ENCODE results near the gene IGSF21.

Gene IGSF21

GRCh38 chr1:18387307-18387706 lies 279.7 kb downstream of the IGSF21 start:
- Histone ChIP-seq H3K9ac (ENCODE audit: insufficient read length, low read depth) (no peak overlapping the region), H3K4me1 (ENCODE audit: insufficient read depth, insufficient read length) (peaks cover 12% of the 10 kb centered on the region), H3K9me3 (ENCODE audit: insufficient read depth, low read length) (no peaks in the 10 kb centered on the region), H3K27me3 (ENCODE audit: insufficient read depth, insufficient read length) (no peaks in the 10 kb centered on the region), H3K4me3 (ENCODE audit: insufficient read length, low read depth) (no peak overlapping the region), H3K36me3 (ENCODE audit: insufficient read depth, insufficient read length, low read length) (no peaks in the 10 kb centered on the region)
- no peak for DNase-seq (ENCODE audit: low read depth, low spot score)
- TF ChIP-seq SUZ12 (IDR thresholded peaks at IDR 0.05; ENCODE audit: extremely low read depth, insufficient read depth, insufficient read length) (no peak), ZNF274 (IDR thresholded peaks at IDR 0.05; ENCODE audit: low read depth, low read length) (no peak), YY1 (IDR thresholded peaks at IDR 0.05; ENCODE audit: insufficient read depth, insufficient read length) (no peak)

GRCh38 chr1:18390953-18391352 lies 283.4 kb downstream of the IGSF21 start:
- peaks cover 12% of the 10 kb centered on the region for H3K4me1 ChIP-seq (ENCODE audit: insufficient read depth, insufficient read length)
- H3K4me3 ChIP-seq (ENCODE audit: insufficient read length, low read depth): no peak overlapping the region
- no peaks in the 10 kb centered on the region for H3K27me3 ChIP-seq (ENCODE audit: insufficient read depth, insufficient read length)

GRCh38 chr1:18394563-18395156 lies 287.1 kb downstream of the IGSF21 start:
- H3K4me1 ChIP-seq (ENCODE audit: insufficient read depth, insufficient read length): peaks cover 8% of the 10 kb centered on the region
- no peaks in the 10 kb centered on the region for H3K9me3 ChIP-seq (ENCODE audit: insufficient read depth, low read length)
- no peak overlapping the region for H3K4me3 ChIP-seq (ENCODE audit: insufficient read length, low read depth)
- no peak for DNase-seq (ENCODE audit: low read depth, low spot score)
- no peak for TF ChIP-seq YY1 (IDR thresholded peaks at IDR 0.05; ENCODE audit: insufficient read depth, insufficient read length)
- no peaks in the 10 kb centered on the region for H3K36me3 ChIP-seq (ENCODE audit: insufficient read depth, insufficient read length, low read length)
- no peak overlapping the region for H3K9ac ChIP-seq (ENCODE audit: insufficient read length, low read depth)
- no peaks in the 10 kb centered on the region for H3K27me3 ChIP-seq (ENCODE audit: insufficient read depth, insufficient read length)

More at GRCh38 chr1:18390953-18391352, 283.4 kb downstream of the IGSF21 start:
- H3K36me3 ChIP-seq (ENCODE audit: insufficient read depth, insufficient read length, low read length): no peaks in the 10 kb centered on the region
- H3K9ac ChIP-seq (ENCODE audit: insufficient read length, low read depth): no peak overlapping the region
- no peaks in the 10 kb centered on the region for H3K9me3 ChIP-seq (ENCODE audit: insufficient read depth, low read length)
- TF ChIP-seq SUZ12 (IDR thresholded peaks at IDR 0.05; ENCODE audit: extremely low read depth, insufficient read depth, insufficient read length): no peak
- no peak for TF ChIP-seq YY1 (IDR thresholded peaks at IDR 0.05; ENCODE audit: insufficient read depth, insufficient read length)
- TF ChIP-seq ZNF274 (IDR thresholded peaks at IDR 0.05; ENCODE audit: low read depth, low read length): no peak
- no peak for DNase-seq (ENCODE audit: low read depth, low spot score)

- peaks cover 5% of the 10 kb centered on the region for H3K4me1 ChIP-seq (ENCODE audit: insufficient read depth, insufficient read length)
- H3K9ac ChIP-seq (ENCODE audit: insufficient read length, low read depth): no peak overlapping the region
- TF ChIP-seq YY1 (IDR thresholded peaks at IDR 0.05; ENCODE audit: insufficient read depth, insufficient read length) (no peak), SUZ12 (IDR thresholded peaks at IDR 0.05; ENCODE audit: extremely low read depth, insufficient read depth, insufficient read length) (no peak), ZNF274 (IDR thresholded peaks at IDR 0.05; ENCODE audit: low read depth, low read length) (no peak)
- H3K36me3 ChIP-seq (ENCODE audit: insufficient read depth, insufficient read length, low read length): no peaks in the 10 kb centered on the region
- no peaks in the 10 kb centered on the region for H3K9me3 ChIP-seq (ENCODE audit: insufficient read depth, low read length)
- no peak for DNase-seq (ENCODE audit: low read depth, low spot score)
- no peak overlapping the region for H3K4me3 ChIP-seq (ENCODE audit: insufficient read length, low read depth)
- H3K27me3 ChIP-seq (ENCODE audit: insufficient read depth, insufficient read length): no peaks in the 10 kb centered on the region
These were observed 288.8 kb downstream of the IGSF21 start for GRCh38 chr1:18396247-18396980.

- no peak for TF ChIP-seq ZNF274 (IDR thresholded peaks at IDR 0.05; ENCODE audit: low read depth, low read length)
- no peak for TF ChIP-seq SUZ12 (IDR thresholded peaks at IDR 0.05; ENCODE audit: extremely low read depth, insufficient read depth, insufficient read length)
- no peak for TF ChIP-seq YY1 (IDR thresholded peaks at IDR 0.05; ENCODE audit: insufficient read depth, insufficient read length)
- Histone ChIP-seq H3K9me3 (ENCODE audit: insufficient read depth, low read length) (no peaks in the 10 kb centered on the region), H3K27me3 (ENCODE audit: insufficient read depth, insufficient read length) (no peaks in the 10 kb centered on the region), H3K9ac (ENCODE audit: insufficient read length, low read depth) (no peak overlapping the region), H3K36me3 (ENCODE audit: insufficient read depth, insufficient read length, low read length) (no peaks in the 10 kb centered on the region), H3K4me3 (ENCODE audit: insufficient read length, low read depth) (no peak overlapping the region), H3K4me1 (ENCODE audit: insufficient read depth, insufficient read length) (no peaks in the 10 kb centered on the region)
- no peak for DNase-seq (ENCODE audit: low read depth, low spot score)
These were observed 290.0 kb downstream of the IGSF21 start for GRCh38 chr1:18397641-18398040.

- Histone ChIP-seq H3K27me3 (ENCODE audit: insufficient read depth, insufficient read length) (no peaks in the 10 kb centered on the region), H3K9me3 (ENCODE audit: insufficient read depth, low read length) (no peaks in the 10 kb centered on the region), H3K9ac (ENCODE audit: insufficient read length, low read depth) (no peak overlapping the region), H3K4me3 (ENCODE audit: insufficient read length, low read depth) (no peak overlapping the region), H3K4me1 (ENCODE audit: insufficient read depth, insufficient read length) (no peaks in the 10 kb centered on the region), H3K36me3 (ENCODE audit: insufficient read depth, insufficient read length, low read length) (no peaks in the 10 kb centered on the region)
- no peak for DNase-seq (ENCODE audit: low read depth, low spot score)
- TF ChIP-seq SUZ12 (IDR thresholded peaks at IDR 0.05; ENCODE audit: extremely low read depth, insufficient read depth, insufficient read length) (no peak), ZNF274 (IDR thresholded peaks at IDR 0.05; ENCODE audit: low read depth, low read length) (no peak), YY1 (IDR thresholded peaks at IDR 0.05; ENCODE audit: insufficient read depth, insufficient read length) (no peak)
These were observed 291.4 kb downstream of the IGSF21 start for GRCh38 chr1:18398791-18399530.
